NCI-H2081 (cell line): ENCODE measurements around the gene MAP3K5.

Experiments
- DNase-seq, 2 experiments: peaks; one replicate each; lab custom pipeline; 2025; lab: John Stamatoyannopoulos, UW

MAP3K5 gene

GRCh38 chr6:136571496-136571895, 220.8 kb downstream of the MAP3K5 start:
- DNase-seq, result no peak

GRCh38 chr6:136571065-136571464, 221.2 kb downstream of the MAP3K5 start:
- DNase-seq, result no peak

- DNase-seq, result no peak
Measured at GRCh38 chr6:136568129-136568528, 224.1 kb downstream of the MAP3K5 start.

DNA sequence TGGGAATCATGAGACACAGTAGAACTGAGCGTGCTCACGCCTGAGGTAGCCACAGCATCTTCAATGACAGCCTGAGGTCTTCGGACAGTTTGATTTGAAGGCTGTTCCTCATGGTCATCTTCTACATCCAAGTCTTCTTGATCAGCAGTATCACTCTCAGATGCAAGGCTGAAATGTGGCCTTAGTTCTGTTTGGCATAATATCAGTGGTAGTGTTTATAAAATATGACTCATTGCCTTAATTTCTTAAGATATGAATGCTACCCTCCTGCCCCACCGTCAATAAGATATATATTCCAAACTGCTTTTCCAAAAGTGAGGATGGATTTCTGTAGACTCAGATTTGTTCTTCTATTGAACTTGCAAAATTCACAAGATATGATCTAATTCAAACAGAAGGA, 224.6 kb downstream of the MAP3K5 start:
- no peak for DNase-seq

DNA sequence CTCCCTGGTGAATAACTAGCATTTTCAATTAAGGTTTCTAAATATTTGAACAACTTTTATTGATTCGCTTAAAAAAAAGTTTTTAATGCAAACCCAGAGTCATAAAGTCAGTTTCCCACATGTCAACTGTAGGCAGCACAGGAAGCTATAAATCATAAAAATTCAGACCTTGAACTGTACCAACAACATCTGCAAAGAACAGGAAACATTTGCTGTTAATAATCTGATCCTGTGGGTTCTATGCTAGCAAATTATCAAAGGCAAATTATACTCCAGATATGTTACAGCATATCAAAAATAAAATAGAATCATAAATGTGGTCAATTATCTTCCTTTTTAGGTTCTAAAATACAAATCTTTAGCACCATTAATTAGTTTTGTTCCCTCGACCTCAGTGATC, 225.4 kb downstream of the MAP3K5 start:
- no peak for DNase-seq

DNA sequence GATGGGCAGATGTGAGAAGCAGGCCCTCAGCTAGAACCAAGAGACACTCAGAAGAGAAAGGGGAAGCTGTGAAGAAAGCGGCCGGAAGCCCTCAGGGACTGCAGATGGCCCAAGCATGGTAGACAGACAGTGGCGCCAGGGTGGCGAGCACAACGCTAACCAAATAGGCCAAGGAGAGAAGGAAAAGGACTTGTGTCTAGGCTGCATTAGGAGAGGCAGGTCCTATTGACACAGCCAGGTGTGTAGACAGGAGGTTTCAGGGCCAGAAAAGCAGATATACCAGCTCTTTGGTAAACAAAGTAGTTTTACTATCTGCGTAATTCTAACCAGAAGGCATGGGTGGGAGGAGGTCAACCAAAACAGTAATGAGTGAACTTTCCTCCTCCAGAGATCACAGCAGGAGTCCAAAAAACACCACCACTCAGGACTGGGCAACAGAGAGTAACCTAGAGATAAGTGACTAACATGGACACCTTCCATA, 226.2 kb downstream of the MAP3K5 start:
- DNase-seq, result no peak

GRCh38 chr6:136564180-136564579, 228.1 kb downstream of the MAP3K5 start:
- DNase-seq, result no peak

GRCh38 chr6:136563386-136564152, 228.7 kb downstream of the MAP3K5 start:
- DNase-seq, result no peak

DNA sequence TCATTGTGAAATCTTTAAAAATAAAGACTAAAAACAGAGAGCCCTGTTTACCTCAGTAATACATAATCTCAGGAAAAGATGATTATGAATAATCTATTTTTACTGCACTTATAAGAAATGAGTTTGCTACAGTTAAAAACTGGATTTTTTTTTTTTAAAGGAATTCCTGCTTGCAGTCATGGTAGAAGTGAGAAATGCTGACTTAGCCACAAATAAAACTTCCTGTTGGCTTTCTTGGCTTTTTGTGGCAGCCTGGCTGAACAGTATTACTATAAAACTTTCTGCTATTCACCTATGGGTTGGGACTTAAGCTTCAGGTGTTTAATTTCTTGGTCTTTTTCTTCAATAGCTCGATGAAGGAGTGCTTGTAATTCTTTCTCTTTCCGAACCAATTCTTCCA, 230.1 kb downstream of the MAP3K5 start:
- no peak for DNase-seq

DNA sequence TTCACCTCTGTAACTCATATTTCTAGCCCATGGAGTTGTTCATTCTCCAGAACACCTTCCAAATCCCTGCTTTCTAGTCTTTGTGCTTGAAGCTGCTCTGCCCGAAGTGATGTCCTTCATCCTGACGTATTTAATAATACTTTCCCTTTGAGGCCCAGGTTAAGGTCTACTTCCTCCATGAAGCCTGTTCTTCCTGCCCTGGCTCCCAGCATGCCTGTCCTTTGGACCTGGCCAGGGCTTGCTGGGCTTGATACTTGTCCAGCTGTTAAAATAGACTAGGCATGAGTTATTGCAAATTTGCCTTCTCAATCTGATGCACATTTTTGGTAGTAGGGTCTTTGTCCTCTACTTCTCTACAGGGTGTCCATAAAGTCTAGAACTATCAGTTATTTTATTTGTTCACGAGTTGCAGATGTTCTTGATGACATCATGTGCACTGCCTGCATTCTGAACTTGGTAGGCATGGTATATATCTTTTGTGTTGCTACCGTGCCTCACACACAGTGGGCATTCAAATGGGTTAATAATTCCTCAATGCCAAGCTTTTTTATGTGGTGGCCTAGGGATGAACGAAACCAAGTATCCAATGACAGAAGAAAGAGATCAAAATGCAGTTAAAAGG, 239.0 kb downstream of the MAP3K5 start:
- no peak for DNase-seq

DNA sequence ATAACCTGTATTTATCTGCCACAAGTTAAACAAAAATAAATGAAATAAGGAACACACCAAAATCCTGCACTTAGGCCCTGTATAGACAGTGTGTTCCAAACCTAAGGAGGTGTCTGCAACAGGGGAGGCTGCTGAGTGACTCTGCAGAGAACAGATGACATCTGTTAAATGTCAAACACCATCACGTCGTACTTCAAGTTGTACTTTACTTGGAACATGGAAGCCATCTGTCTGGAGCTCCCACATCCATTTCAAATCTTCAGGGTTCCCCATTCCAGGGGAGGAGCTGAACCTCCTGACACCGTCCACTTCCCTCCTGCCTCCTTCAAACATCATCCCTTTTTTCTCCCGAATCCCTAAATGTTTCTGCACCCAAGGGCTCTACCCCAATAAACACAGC, 240.2 kb downstream of the MAP3K5 start:
- DNase-seq, result no peak

DNA sequence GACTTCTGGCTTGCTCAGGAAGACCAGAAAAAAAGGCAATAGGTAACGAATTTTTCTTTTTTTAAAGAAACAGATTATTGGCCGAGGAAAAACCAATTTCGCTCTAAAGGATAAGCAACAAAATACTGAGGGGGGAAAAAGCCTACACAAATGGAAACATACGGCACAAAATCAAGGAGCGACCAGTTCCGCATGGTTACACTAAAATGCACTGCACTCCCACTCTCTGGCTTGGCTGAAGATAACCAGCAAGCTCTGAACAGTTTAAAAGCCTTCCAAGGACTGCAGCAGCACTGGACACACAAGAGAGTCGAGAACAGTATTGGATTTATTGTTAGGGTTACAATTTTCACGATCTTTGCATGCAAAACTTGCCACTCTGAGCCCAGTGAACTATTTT, 241.2 kb downstream of the MAP3K5 start:
- no peak for DNase-seq

GRCh38 chr6:136550330-136551071, 241.8 kb downstream of the MAP3K5 start, which contains the start of gene MAP7:
TSS of gene MAP7 (minus strand) at chr6:136550422. CDS start at chr6:136550408, 14 bp downstream.
- DNase-seq, result peak; percentile 82 to 86

- DNase-seq, result no peak
Measured at GRCh38 chr6:136550045-136550329, 242.3 kb downstream of the MAP3K5 start.

- DNase-seq, result no peak
Measured at GRCh38 chr6:136549300-136550044, 242.8 kb downstream of the MAP3K5 start.

GRCh38 chr6:136548582-136549299, 243.5 kb downstream of the MAP3K5 start:
- DNase-seq, result no peak

DNA sequence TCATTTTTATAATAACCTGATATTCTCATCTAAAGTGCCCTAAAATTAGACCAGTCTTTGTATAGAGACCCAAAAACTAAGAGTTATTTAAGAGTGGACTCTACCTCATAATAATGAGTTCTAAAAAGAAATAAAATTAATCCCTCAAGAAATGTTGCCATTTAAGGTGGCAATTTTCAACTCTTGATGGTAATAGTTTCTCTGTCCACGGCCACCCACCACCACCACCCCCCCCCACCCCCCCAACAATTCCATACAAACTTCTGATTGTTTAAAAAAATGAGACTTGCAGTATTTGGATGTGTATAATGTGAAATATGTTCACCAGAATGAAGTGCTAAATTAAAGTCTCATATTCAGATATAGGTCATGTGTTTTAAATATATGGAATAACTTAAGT, 244.4 kb downstream of the MAP3K5 start:
- DNase-seq, result no peak

DNA sequence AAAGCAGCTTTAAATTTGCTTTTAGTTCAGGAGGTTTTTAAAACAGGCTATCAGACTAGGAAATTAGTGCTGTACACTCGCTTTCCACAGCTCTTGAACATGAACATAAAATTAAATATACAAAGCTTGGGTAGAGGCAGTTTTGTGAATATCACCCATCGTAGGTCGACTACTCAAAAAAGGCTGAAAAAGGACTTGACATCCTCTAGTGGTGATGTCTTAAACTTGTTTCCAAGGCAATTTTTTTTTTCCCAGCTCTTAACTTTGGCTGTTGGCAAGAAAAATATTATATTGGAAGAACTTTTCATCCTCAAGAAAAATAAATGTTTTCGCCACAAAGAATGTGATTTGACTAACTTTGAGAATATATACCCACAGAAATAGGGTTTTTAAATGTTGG, 244.9 kb downstream of the MAP3K5 start:
- DNase-seq, result peak; percentile 3 to 36

GRCh38 chr6:136546331-136546730, 245.9 kb downstream of the MAP3K5 start:
- no peak for DNase-seq

DNA sequence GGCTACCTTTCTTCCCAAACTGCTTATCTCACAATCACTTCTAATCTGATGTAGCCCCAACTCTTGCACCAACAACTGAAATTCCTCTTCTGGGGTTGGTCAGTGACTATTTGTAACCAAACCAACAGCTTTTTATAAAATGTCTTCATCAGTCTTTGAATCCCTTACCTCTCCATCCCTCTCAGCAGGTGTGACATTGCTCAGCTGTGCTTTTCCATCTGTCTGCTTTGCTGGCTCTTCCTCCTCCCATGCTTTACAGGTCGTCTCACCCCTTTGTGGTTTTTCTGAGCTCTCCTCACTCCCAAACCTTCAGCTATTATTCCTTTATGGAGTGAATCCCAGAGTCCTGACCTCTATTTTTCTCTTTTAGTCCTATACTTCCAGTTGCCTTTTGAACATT, 248.0 kb downstream of the MAP3K5 start:
- no peak for DNase-seq

DNA sequence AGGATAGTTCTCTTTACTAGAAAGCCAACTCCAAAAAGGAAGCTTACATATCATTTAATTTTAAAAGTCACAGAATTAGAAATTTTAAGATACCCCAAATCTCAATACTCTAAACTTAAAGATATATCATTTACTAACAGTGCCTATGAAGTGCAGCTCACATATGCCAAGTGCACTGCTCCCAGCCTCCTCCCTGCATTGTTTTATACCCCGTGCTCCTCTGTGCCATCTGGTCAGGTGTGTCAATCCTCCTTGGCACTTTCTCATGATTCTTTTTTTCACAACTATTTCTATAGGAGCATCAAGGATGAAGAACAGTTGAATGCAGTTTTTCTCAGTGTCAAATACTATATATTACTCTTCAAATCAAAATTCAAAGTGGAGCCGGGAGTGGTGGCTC, 250.9 kb downstream of the MAP3K5 start:
- no peak for DNase-seq
